ENCODE results near the gene S100A13.
"Not testable (repeated sequence)": the region's sequence is repeated elsewhere in the genome, so short reads cannot be mapped to it uniquely, and the experiment has no call there.

The S100A13 gene

DNA sequence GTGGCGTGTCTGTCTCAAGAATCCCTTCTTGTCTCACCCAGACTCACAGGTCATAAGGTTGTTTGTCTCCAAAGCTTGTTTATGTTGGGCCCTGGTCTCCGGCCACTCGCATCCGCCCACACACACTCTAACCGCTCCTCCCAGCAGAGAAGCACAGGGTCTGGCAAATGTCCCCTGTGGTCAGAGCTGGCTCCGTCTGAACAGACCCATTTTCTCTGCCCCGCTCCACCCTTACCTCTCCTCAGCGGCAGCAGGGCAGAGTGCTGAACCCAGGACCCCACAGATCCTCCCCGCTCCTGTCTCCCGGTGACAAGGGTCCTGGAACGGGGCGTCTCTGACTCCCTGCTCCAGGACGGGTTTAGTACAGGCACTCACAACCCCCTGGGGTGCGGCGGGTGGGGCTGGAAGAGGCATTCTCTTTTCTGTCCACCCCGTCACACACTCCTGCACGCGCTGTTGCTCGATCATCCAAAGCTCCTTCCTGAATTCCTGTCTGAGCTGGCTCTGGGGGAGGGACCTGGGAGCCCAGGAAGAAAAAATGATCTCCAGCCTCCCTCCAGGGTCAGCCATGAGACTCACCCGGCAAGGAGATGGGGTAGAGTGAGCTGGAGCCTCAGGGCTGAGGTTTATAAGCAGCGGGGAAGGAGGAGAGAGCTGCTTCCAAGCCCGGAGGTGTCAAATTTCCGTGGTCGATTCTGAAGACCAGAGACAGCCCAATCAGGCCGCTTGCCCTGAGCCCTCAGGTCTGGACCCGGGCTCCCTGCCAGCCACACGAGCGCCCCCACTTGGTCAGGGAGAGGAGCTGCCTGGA, at the start of gene S100A13:
Gene S100A13 (minus strand): TSS at position 602 of the 811 bp plus-strand sequence. CDS start 1,033 bp downstream, outside the sequence.
- DNase-seq, result peak; percentile 95

DNA sequence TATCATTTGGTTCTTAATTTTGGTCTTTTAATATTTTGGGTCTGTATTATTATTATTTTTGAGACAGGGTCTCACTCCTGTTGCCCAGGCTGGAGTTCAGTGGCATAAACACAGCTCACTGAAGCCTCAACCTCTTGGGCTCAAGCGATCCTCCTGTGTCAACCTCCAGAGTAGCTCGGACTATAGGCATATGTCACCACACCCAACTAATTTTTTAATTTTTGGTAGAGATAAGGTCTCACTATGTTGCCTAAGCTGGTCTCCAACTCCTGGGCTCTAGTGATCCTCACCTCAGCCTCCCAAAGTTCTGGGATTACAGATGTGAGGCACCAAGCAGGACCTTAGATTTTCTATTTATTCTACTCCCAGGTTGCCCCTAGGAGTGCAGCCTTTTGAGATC, 46.2 kb upstream of the S100A13 start:
- DNase-seq, result no peak

GRCh38 chr1:153671628-153672353, 44.5 kb upstream of the S100A13 start:
- peak; percentile 28 for DNase-seq

DNA sequence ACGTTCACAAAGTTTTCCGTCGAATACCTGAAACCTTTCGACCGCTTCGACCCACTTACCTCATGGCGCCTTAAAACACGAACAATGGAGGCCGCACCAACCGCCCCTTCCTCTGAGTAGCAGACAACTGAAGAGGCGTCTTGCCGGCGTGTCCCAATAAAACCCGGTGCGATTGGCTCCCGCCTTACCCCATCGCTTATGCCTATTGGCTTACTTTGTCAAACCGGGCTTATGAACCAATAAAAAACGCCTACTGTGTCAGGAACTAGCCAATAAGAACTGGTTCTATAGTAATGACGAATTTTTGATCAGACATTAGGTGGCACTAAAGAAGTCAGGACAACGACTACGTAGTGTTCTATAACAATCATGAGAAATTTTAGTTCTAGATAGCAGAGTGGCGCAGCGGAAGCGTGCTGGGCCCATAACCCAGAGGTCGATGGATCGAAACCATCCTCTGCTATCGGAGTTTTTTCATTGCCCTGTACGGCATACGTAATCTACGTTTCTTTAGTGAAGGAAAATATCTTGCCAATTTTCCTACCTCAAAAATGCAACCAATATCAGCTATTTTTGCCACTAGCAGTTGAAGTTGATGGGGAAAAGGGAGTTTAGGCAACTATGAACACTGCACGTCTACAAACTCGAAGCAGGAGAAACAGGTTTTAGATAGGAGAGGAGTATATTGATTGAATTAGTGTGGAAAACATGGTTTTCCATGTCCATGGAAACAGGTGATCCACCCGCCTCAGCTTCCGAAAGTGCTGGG, 43.7 kb upstream of the S100A13 start, which contains the start of gene ILF2:
Gene ILF2 (minus strand): TSS at position 135 of the 769 bp plus-strand sequence. CDS start 71 bp downstream, at position 64.
- DNase-seq, result peak; percentile 100

DNA sequence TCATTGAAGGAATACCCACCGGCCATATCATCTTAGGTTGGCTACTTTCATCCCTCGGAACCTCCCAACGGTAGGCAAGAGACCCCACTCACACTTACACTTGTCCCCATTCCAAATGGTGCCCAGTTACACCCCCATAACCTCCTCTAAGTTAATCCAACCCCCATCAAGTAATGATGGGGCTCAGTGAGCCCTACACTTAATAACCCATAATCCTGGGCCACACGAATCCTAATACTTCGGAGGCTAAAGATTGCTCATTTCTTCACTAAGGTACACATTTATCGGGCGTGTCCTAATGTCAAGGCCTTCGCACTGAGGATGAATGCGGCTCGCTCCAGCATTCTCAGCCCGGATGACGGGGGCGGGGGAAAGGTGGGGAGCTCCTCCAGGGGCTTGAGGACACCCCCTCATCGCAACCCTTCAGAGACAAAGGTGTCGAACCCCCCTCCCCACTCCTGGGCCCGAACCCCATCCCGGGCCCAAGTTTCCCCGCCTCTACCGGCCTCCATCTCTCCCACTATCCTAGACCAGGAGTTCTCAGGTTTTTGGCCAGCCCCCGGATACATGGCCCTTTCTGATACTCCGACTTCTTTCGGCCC, 43.1 kb upstream of the S100A13 start:
- no peak for DNase-seq

GRCh38 chr1:153669606-153670005, 42.3 kb upstream of the S100A13 start:
- DNase-seq, result no peak

GRCh38 chr1:153668672-153669071, 41.4 kb upstream of the S100A13 start:
- DNase-seq, result not testable (repeated sequence)

GRCh38 chr1:153667439-153667838, 40.1 kb upstream of the S100A13 start:
- no peak for DNase-seq

- DNase-seq, result peak; percentile 42
Observed at GRCh38 chr1:153663211-153663610, 35.9 kb upstream of the S100A13 start.

- no peak for DNase-seq
Observed at GRCh38 chr1:153662269-153662668, 35.0 kb upstream of the S100A13 start.

DNA sequence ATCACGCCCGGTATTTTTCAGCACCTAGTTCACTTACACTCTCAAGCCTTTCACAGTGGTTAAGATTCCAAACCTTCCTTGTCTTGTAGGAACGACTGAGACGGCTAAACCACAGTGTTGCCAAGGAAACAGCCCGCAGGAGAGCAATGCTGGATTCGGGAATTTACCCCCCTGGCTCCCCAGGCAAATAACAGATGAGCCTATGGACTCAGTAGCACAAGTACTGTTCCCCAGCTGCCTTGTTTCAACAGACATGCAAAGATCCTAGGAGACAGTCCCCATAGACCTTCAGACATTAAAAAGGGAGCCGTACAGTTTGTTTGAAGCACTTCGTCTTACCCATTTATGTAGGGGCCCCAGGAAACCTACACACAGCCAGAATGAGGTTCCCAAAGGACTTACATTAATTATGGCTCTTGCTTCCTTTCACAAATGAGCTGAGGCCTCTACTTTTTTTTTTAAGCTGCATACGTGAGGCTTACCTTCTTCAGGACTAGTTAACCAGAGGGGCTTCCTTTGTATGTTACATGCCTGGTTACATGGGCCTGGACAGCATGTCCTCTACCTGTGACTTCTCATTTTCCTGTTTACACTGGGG, 33.9 kb upstream of the S100A13 start:
- peak; percentile 38 for DNase-seq

- no peak for DNase-seq
Observed at GRCh38 chr1:153659656-153660055, 32.4 kb upstream of the S100A13 start.

DNA sequence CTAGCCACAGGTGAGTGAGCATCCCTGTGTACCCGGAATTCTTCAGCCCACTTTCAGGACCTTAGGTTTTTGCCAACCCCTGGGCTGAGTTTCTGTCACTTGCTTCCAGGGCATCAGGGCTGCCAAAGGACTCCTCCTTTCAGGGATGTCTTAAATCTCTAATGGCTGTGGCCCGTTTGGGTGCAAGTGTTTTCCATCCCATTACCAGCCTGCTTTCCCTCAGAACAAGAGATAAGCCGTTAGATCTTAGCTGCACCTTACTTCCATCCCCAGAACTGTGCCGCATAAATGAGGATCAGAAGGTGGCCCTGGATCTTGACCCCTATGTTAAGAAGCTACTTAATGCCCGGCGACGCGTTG, 31.9 kb upstream of the S100A13 start:
- DNase-seq, result no peak

- DNase-seq, result peak; percentile 89
Observed at GRCh38 chr1:153658400-153659174, 31.3 kb upstream of the S100A13 start, which contains the start of gene SNAPIN. Gene SNAPIN, plus strand, starts transcription at chr1:153658703. Its CDS starts 41 bp downstream, at chr1:153658744.

GRCh38 chr1:153655333-153655732, 28.0 kb upstream of the S100A13 start:
- DNase-seq, result no peak

- DNase-seq, result peak; percentile 57
Observed at GRCh38 chr1:153652805-153653500, 25.6 kb upstream of the S100A13 start.

GRCh38 chr1:153651771-153652170, 24.5 kb upstream of the S100A13 start:
- no peak for DNase-seq

GRCh38 chr1:153649863-153650235, 22.5 kb upstream of the S100A13 start:
- DNase-seq, result no peak

- no peak for DNase-seq
Observed at GRCh38 chr1:153649137-153649862, 22.0 kb upstream of the S100A13 start.

DNA sequence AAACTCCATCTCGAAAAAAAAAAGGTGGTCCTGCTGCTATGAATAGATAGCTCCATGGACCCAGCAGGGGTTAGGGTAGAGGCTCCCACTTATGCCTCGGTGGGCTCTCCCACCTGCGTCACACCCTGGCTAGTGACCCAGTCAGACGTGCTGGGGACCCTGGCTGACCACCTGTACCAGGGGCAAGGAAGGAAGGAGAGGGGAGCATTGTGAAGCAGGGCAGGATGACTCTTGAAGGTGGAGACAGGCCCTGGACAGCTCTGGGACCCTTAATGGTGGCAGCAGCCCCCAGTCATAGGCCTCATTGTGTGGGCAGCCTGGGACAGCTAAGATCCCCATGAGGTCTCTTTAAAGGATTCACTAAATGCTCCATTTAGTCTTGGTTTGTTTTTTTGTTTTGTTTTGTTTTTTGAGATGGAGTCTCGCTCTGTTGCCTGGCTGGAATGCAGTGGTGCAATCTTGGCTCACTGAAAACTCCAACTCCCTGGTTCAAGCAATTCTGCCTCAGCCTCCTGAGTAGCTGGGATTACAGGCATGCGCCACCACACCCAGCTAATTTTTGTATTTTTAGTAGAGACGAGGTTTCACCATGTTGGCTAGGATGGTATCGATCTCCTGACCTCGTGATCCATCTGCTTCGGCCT, 20.8 kb upstream of the S100A13 start:
- no peak for DNase-seq
